ENCODE results near the gene DNAH17. TPM values are rescaled to one million over a fixed set of nuclear protein-coding genes. Genes with fewer than 3 reads are reported as not detected.

Gene DNAH17
- total RNA-seq, 2 donors from 2014 or later: 0.87 to 6.9 TPM

GRCh38 chr17:78591263-78591671, 14.1 kb upstream of the DNAH17 start:
- no peaks in the 10 kb centered on the region for H3K36me3 ChIP-seq
- H3K4me3 ChIP-seq: no peak overlapping the region
- no peaks in the 10 kb centered on the region for H3K27me3 ChIP-seq (replicated peaks; ENCODE audit: insufficient read depth)
- TF ChIP-seq POLR2AphosphoS5 (IDR thresholded peaks at IDR 0.05) (no peak), CTCF (IDR thresholded peaks at IDR 0.05) (no peak), POLR2A (IDR thresholded peaks at IDR 0.05) (no peak)
- no peaks in the 10 kb centered on the region for H3K4me1 ChIP-seq (replicated peaks)
- DNase-seq (ENCODE audit: low spot score): no peak
- no peak overlapping the region for H3K27ac ChIP-seq
- no peaks in the 10 kb centered on the region for H3K9me3 ChIP-seq
- intact Hi-C loops (cut with DNase I): no loop called here
- 88% methylated on average over 16 of the region's 16 CpGs for WGBS

DNA sequence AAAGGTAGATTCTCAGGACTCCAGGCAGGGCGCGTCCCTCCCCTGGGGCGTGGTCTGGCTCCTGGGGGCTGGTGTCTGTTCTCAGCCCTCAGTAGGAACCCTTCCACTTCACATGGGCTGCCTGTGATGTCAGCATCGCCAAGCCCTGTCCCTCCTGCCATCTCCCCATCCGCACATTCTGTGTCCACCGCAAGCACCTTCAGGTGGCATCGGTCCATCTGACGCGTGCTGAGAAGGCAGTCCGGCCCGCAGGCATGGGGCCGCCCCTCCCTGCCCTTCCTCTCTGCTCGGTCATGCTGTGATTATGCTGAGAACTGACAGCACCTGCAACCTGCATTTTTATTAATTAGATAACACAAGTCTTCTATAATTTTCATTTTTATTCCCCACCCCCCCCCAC, 12.7 kb upstream of the DNAH17 start:
- no peaks in the 10 kb centered on the region for H3K4me1 ChIP-seq (replicated peaks)
- H3K36me3 ChIP-seq: no peaks in the 10 kb centered on the region
- H3K27me3 ChIP-seq (replicated peaks; ENCODE audit: insufficient read depth): no peaks in the 10 kb centered on the region
- DNase-seq (ENCODE audit: low spot score): no peak
- TF ChIP-seq POLR2A (IDR thresholded peaks at IDR 0.05): no peak
- TF ChIP-seq CTCF (IDR thresholded peaks at IDR 0.05): no peak
- no peak for TF ChIP-seq POLR2AphosphoS5 (IDR thresholded peaks at IDR 0.05)
- intact Hi-C loops (cut with DNase I): no loop called here
- H3K4me3 ChIP-seq: no peak overlapping the region
- no peak overlapping the region for H3K27ac ChIP-seq
- H3K9me3 ChIP-seq: no peaks in the 10 kb centered on the region
- WGBS: 81% methylated on average over 13 of the region's 13 CpGs

DNA sequence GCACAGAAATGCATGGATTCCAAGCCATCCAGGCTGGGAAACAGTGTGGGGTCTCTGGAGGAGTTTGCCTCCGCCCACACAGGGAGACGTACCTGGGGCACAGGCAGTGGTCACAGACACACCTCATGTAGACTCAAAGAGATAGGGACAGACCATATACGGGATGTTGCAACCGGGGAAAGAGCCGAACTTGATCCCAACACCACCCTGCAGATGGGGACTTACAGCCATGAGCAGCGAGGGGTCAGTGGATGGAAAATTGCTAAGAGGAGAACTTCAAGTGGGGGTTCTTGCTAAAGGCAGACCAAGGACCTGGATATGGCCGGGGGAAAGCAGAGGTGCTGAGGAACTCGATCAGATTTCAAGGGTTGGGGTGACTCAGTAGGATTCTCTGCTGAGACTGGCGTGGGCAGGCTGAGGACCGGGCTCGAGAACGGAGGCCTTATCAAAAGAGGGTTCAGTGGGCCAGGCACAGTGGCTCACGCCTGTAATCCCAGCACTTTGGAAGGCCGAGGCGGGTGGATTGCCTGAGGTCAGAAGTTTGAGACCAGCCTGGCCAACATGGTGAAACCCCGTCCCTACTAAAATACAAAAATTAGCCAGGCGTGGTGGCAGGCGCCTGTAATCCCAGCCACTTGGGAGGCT, 12.0 kb upstream of the DNAH17 start:
- no peak overlapping the region for H3K27ac ChIP-seq
- no peaks in the 10 kb centered on the region for H3K27me3 ChIP-seq (replicated peaks; ENCODE audit: insufficient read depth)
- intact Hi-C loops (cut with DNase I): no loop called here
- no peak for TF ChIP-seq CTCF (IDR thresholded peaks at IDR 0.05)
- TF ChIP-seq POLR2AphosphoS5 (IDR thresholded peaks at IDR 0.05): no peak
- TF ChIP-seq POLR2A (IDR thresholded peaks at IDR 0.05): no peak
- no peaks in the 10 kb centered on the region for H3K4me1 ChIP-seq (replicated peaks)
- 93% methylated on average over 18 of the region's 18 CpGs for WGBS
- DNase-seq (ENCODE audit: low spot score): no peak
- no peaks in the 10 kb centered on the region for H3K9me3 ChIP-seq
- no peak overlapping the region for H3K4me3 ChIP-seq
- no peaks in the 10 kb centered on the region for H3K36me3 ChIP-seq

DNA sequence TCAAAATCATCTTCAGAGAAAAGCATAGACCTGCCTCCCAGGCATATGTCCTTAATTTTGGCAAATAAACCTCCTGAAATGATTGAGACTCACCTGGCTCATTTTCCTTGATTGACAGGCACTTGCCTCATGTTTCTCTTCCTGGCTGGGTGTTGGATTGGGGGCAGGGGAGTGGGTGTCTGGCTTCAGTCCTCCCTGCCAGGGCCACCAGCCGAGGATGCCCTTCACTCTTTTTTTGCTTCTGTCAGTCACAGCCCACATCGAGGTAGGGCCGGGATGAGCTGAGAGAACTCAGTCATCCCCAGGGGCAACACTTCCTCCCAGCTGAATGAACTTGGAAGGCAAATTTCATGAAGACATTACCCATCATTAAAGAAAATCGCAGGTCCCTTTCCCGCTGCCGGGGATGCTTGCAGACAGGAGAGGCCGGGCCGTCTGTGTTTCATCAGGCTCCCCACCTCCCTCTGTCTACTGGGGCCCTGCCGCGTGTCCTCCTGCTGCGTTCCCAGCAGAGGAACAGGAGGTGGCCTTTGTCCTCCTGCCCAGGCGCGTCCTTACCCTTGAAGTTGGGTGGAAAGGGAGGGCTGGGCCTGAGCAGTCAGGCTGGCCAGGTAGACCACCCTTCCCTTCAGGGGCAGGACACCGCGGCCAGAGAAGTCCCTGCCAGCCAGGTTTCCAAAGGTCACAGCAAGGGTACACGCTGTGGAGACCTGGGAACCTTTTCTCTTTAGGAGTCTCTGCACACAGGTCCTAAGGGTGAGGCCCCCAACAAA, 11.2 kb upstream of the DNAH17 start:
- TF ChIP-seq POLR2A (IDR thresholded peaks at IDR 0.05): no peak
- no peak for TF ChIP-seq CTCF (IDR thresholded peaks at IDR 0.05)
- no peak for TF ChIP-seq POLR2AphosphoS5 (IDR thresholded peaks at IDR 0.05)
- intact Hi-C loops (cut with DNase I): no loop called here
- Histone ChIP-seq H3K4me1 (replicated peaks) (no peaks in the 10 kb centered on the region), H3K27me3 (replicated peaks; ENCODE audit: insufficient read depth) (no peaks in the 10 kb centered on the region), H3K36me3 (no peaks in the 10 kb centered on the region), H3K4me3 (no peak overlapping the region), H3K27ac (no peak overlapping the region), H3K9me3 (no peaks in the 10 kb centered on the region)
- 79% methylated on average over 16 of the region's 16 CpGs for WGBS
- DNase-seq (ENCODE audit: low spot score): no peak
